ENCODE data around the gene BBX. TPM values are rescaled to one million over a fixed set of nuclear protein-coding genes. Genes with fewer than 3 reads are reported as not detected.

The BBX gene
- total and polyA plus RNA-seq, 2 donors from 2014 or later, result 8.1 to 85.8 TPM

DNA sequence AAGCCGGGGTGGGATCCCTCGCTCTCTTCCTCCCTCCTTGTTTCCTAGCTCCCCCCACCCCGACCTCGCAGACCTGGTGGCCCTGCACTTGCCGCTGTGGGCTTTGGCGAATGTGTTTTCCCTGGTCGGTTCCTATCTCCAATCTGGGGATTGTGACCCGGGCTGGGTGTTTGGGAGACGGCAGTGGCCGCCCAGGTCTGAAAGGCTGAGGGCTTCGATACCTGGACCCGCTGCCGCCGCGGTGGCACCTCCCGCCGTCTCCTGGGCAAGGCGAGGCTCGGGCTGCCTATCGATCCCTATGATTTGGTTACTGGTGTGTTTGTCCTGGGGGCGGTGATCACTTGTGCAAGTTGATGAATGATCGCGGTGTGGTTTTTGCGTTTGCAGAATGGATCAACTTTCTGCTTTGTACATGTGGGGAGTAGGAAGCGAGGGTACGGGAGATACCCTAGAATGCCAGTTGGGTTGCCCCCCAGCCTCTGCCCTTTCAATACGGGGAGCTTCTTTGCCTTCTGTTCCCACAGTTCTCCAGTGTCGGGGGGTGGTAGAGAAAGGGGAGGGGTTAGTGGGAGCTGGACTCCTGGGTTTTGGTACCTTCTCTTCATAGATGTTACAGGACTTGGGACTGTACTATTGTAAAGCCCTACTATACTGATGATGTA, 3.0 kb downstream of the BBX start:
- TF ChIP-seq, protein P1, sequence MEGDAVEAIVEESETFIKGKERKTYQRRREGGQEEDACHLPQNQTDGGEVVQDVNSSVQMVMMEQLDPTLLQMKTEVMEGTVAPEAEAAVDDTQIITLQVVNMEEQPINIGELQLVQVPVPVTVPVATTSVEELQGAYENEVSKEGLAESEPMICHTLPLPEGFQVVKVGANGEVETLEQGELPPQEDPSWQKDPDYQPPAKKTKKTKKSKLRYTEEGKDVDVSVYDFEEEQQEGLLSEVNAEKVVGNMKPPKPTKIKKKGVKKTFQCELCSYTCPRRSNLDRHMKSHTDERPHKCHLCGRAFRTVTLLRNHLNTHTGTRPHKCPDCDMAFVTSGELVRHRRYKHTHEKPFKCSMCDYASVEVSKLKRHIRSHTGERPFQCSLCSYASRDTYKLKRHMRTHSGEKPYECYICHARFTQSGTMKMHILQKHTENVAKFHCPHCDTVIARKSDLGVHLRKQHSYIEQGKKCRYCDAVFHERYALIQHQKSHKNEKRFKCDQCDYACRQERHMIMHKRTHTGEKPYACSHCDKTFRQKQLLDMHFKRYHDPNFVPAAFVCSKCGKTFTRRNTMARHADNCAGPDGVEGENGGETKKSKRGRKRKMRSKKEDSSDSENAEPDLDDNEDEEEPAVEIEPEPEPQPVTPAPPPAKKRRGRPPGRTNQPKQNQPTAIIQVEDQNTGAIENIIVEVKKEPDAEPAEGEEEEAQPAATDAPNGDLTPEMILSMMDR (IDR thresholded peaks at IDR 0.05; ENCODE audit: borderline replicate concordance, extremely low read depth, insufficient read depth), result no peak
- Histone ChIP-seq H3K9ac (ENCODE audit: low read length in 3 of 3) (peak overlapping the region; percentile 82 to 92 (median 85)), H3K36me3 (ENCODE audit: control insufficient read depth in 2 of 3, insufficient read depth in 3 of 3, low read length in 3 of 3) (peaks cover 0 to 2% (median 0%) of the 10 kb centered on the region in 3 donors), H3K9me3 (ENCODE audit: control insufficient read depth in 2 of 3, insufficient read depth in 1 of 3, low read length in 3 of 3) (no peaks in the 10 kb centered on the region), H3K4me3 (ENCODE audit: low read length in 3 of 3) (peak overlapping the region; percentile 86 to 95 (median 95)), H3K4me1 (ENCODE audit: control insufficient read depth in 2 of 3, insufficient read depth in 2 of 3, low read depth in 1 of 3, low read length in 3 of 3) (peaks cover 0 to 11% (median 2%) of the 10 kb centered on the region in 3 donors), H3K27ac (ENCODE audit: low read depth in 2 of 2, low read length in 2 of 2) (peak overlapping the region; percentile 5 to 51), H3K27me3 (ENCODE audit: control insufficient read depth, insufficient read depth, low read length) (no peaks in the 10 kb centered on the region)
- intact Hi-C loops (cut with DNase I), result no loop called here
- DNase-seq, result peak; percentile 58 to 77 (median 66)
- no peak for FAIRE-seq

GRCh38 chr3:107531917-107532469, 9.2 kb downstream of the BBX start:
- Histone ChIP-seq H3K9ac (ENCODE audit: low read length in 3 of 3) (no peak overlapping the region), H3K4me3 (ENCODE audit: low read length in 3 of 3) (no peak overlapping the region), H3K27ac (ENCODE audit: low read depth in 2 of 2, low read length in 2 of 2) (no peak overlapping the region), H3K27me3 (ENCODE audit: control insufficient read depth, insufficient read depth, low read length) (no peaks in the 10 kb centered on the region), H3K36me3 (ENCODE audit: control insufficient read depth in 2 of 3, insufficient read depth in 3 of 3, low read length in 3 of 3) (peaks cover 0 to 2% (median 0%) of the 10 kb centered on the region in 3 donors), H3K9me3 (ENCODE audit: control insufficient read depth in 2 of 3, insufficient read depth in 1 of 3, low read length in 3 of 3) (no peaks in the 10 kb centered on the region), H3K4me1 (ENCODE audit: control insufficient read depth in 2 of 3, insufficient read depth in 2 of 3, low read depth in 1 of 3, low read length in 3 of 3) (no peaks in the 10 kb centered on the region)
- TF ChIP-seq, protein P1 (IDR thresholded peaks at IDR 0.05; ENCODE audit: borderline replicate concordance, extremely low read depth, insufficient read depth), result no peak
- intact Hi-C loops (cut with DNase I), result no loop called here
- FAIRE-seq (no peak), DNase-seq (no peak)

DNA sequence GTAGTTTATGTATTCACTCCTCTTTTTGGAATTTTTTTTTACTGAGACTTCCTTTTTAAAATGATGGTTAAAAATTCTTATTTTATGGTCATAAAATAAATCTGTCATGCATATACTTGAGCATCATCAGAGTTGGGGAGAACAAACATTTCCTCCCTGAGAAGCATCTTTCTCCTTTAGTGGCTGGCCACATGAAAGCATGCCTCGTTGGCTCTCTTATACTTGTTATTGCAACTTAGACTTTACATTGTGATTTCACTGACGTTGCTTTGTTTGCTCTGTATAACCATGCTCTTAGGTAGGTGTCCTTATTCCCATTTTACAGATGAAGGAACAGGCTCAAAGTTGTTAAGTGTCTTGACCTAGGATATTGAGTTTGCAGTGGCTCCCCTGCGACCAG, 18.1 kb downstream of the BBX start:
- H3K27me3 ChIP-seq (ENCODE audit: control insufficient read depth, insufficient read depth, low read length), result no peaks in the 10 kb centered on the region
- H3K4me1 ChIP-seq (ENCODE audit: control insufficient read depth in 2 of 3, insufficient read depth in 2 of 3, low read depth in 1 of 3, low read length in 3 of 3), result no peaks in the 10 kb centered on the region
- DNase-seq (no peak), FAIRE-seq (no peak)
- TF ChIP-seq, protein P1 (IDR thresholded peaks at IDR 0.05; ENCODE audit: borderline replicate concordance, extremely low read depth, insufficient read depth), result no peak
- H3K9me3 ChIP-seq (ENCODE audit: control insufficient read depth in 2 of 3, insufficient read depth in 1 of 3, low read length in 3 of 3), result no peaks in the 10 kb centered on the region
- intact Hi-C loops (cut with DNase I), result no loop called here
- no peaks in the 10 kb centered on the region for H3K36me3 ChIP-seq (ENCODE audit: control insufficient read depth in 2 of 3, insufficient read depth in 3 of 3, low read length in 3 of 3)
- no peak overlapping the region for H3K9ac ChIP-seq (ENCODE audit: low read length in 3 of 3)
- H3K27ac ChIP-seq (ENCODE audit: low read depth in 2 of 2, low read length in 2 of 2), result no peak overlapping the region
- H3K4me3 ChIP-seq (ENCODE audit: low read length in 3 of 3), result no peak overlapping the region

Data from kidney (tissue), 14 donors.